Measurements from ENCODE around the gene PLCB1.
"Not testable (repeated sequence)": the region's sequence is repeated elsewhere in the genome, so short reads cannot be mapped to it uniquely, and the experiment has no call there.

PLCB1 gene

DNA sequence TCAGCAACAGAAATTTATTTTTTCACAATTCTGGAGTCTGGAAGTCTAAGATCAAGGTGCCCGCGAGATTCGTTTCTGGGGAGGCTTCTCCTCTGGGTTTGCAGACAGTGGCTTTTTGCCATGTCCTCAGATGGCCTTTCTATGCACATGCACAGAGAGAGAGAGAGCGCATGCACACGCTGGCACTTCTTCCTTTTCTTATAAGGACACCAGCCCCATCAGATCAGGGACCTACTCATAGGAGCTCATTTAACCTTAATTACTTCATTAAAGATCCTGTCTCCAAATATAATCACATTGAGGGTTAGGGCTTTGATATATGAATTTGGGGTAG lies 676.1 kb downstream of the PLCB1 start:
- no peak overlapping the region for H3K4me3 ChIP-seq (ENCODE audit: control insufficient read depth, low read depth, low read length)
- DNase-seq (ENCODE audit: low read depth): no peak
- TF ChIP-seq, protein P1, sequence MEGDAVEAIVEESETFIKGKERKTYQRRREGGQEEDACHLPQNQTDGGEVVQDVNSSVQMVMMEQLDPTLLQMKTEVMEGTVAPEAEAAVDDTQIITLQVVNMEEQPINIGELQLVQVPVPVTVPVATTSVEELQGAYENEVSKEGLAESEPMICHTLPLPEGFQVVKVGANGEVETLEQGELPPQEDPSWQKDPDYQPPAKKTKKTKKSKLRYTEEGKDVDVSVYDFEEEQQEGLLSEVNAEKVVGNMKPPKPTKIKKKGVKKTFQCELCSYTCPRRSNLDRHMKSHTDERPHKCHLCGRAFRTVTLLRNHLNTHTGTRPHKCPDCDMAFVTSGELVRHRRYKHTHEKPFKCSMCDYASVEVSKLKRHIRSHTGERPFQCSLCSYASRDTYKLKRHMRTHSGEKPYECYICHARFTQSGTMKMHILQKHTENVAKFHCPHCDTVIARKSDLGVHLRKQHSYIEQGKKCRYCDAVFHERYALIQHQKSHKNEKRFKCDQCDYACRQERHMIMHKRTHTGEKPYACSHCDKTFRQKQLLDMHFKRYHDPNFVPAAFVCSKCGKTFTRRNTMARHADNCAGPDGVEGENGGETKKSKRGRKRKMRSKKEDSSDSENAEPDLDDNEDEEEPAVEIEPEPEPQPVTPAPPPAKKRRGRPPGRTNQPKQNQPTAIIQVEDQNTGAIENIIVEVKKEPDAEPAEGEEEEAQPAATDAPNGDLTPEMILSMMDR (IDR thresholded peaks at IDR 0.05; ENCODE audit: control insufficient read depth, insufficient read depth, low read depth, low read length, missing control alignments): no peak

DNA sequence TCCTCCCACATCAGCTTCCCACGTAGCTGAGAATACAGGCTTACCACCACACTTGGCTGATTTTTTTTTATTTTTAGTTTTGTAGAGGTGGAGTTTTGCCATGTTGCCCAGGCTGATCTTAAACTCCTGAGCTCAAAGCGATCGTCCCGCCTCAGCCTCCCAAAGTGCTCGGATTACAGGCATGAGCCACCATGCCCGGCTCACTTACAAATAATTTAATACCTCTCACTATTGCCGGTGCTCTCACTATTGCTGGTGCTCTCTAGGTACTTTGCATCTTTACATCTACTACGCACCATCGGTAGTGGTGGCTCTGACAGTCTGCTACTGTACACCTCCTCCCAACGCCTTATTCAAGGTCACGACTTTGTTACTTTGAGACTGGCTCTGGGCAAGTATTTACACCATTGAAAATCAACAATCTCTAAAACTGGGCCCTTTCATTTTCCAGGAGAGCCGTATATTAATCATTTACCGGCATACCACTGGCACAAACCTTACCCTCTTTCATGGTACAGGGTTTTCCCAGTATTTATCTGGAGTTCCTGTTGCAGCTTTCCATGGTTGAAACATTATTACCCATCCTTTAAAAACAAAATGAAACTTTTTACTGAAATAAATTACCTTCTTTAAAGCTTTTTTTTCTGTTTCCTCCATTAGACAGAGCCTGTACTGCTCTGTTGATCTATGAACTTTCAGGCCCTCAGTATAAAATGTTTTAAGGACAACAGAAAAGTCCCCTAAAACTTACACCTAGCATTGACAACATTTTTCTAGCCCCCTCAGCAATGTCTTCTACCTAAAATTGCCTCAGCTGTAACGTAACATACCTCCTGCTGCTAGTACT lies 677.3 kb downstream of the PLCB1 start:
- TF ChIP-seq, protein P1 (IDR thresholded peaks at IDR 0.05; ENCODE audit: control insufficient read depth, insufficient read depth, low read depth, low read length, missing control alignments): no peak
- no peak overlapping the region for H3K4me3 ChIP-seq (ENCODE audit: control insufficient read depth, low read depth, low read length)
- DNase-seq (ENCODE audit: low read depth): no peak

DNA sequence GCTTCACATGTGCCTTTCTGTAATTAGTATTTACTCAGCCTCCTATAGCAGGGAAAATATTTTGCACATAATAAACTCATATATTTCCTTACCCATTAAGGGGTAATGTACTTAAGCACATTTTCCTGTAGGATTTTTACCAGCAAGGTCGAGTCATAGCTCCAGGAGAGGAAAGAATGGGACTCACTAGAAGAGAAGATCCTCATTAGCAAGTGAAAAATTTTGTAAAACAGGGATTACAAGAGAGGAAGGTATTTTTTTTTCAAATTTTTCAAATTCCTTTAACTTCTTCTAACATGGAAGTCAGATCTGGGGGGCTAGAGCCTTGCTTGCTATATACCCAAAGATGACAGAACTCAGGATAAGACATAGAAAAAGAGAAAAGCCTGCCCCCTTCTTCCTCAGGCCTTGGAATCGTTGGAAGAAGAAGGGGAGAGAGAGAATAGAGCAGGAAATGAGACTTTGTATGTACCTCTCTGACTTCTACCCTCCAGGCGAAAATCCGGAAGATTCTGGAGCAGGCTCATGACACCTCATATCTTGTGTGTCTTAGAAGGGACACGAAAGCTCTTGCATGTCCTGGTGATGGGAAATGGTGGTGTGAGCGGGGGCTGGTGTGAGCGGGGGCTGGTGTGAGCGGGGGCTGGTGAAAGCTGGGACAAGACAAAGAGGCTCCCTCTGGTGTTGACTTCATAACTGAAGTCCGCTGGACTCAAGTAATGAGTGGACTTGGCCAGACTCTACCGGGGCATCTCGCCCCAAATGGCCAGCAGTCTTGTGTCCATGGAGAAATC lies 679.9 kb downstream of the PLCB1 start:
- no peak overlapping the region for H3K4me3 ChIP-seq (ENCODE audit: control insufficient read depth, low read depth, low read length)
- TF ChIP-seq, protein P1 (IDR thresholded peaks at IDR 0.05; ENCODE audit: control insufficient read depth, insufficient read depth, low read depth, low read length, missing control alignments): no peak
- DNase-seq (ENCODE audit: low read depth): no peak

DNA sequence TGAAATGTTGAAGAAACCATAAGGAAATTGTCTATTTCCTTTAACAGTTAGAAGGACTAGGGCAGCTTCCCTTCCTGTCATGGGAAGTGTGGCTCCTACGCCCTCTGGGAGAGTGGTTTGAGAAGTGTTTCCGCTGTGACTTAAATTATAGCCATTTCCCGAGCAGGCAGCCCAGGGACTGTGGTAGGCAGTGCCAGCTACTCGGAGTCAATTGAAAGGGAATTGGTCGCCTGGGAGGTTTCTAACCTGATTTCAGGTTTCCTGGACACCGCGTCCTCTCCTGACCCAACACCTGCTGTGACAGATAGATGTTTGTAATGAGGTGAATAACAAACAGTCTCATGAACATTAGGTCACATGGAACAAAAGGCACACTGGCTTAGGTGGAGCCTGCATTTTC lies 680.8 kb downstream of the PLCB1 start:
- no peak for DNase-seq (ENCODE audit: low read depth)
- no peak overlapping the region for H3K4me3 ChIP-seq (ENCODE audit: control insufficient read depth, low read depth, low read length)
- TF ChIP-seq, protein P1 (IDR thresholded peaks at IDR 0.05; ENCODE audit: control insufficient read depth, insufficient read depth, low read depth, low read length, missing control alignments): no peak

DNA sequence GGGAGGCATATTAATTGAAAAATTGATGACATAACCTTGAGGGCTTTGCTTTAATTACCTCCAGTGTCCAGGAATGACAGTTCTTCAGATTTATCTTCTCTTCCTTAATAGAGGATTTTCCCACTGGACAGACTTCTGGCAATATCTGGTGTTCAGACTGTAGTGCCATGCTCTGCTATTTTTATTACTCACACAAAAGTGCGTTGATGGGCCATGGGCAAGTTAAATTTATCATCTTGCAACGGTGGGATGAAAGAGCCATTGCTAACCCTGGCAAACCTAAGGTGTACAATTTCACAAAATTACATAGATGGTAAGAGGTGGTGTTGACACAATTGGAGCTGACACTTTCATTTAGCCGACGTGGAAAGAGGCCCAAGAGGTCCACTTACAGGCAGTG lies 683.1 kb downstream of the PLCB1 start:
- DNase-seq (ENCODE audit: low read depth): no peak
- no peak overlapping the region for H3K4me3 ChIP-seq (ENCODE audit: control insufficient read depth, low read depth, low read length)
- TF ChIP-seq, protein P1 (IDR thresholded peaks at IDR 0.05; ENCODE audit: control insufficient read depth, insufficient read depth, low read depth, low read length, missing control alignments): no peak

DNA sequence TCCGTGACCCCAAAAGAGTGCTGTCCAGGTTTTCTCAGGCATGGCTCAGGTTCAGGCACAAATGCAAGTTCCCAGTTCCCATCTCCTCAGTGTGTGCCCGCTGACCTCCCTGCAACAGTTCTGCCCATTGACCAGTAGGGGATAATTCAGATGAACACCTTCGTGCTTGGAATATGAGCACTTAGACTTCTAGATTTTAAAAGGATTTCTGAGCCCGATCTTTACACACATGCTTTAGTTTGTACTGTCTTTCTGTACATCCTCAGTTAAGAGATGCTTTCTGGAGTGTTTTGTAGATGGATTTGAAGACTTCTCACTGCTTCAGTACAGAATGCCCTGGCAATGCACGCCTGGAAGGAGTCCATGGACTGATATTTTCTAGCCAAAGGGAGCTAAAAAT lies 697.2 kb downstream of the PLCB1 start:
- no peak overlapping the region for H3K4me3 ChIP-seq (ENCODE audit: control insufficient read depth, low read depth, low read length)
- DNase-seq (ENCODE audit: low read depth): no peak
- TF ChIP-seq, protein P1 (IDR thresholded peaks at IDR 0.05; ENCODE audit: control insufficient read depth, insufficient read depth, low read depth, low read length, missing control alignments): peak; percentile 34

DNA sequence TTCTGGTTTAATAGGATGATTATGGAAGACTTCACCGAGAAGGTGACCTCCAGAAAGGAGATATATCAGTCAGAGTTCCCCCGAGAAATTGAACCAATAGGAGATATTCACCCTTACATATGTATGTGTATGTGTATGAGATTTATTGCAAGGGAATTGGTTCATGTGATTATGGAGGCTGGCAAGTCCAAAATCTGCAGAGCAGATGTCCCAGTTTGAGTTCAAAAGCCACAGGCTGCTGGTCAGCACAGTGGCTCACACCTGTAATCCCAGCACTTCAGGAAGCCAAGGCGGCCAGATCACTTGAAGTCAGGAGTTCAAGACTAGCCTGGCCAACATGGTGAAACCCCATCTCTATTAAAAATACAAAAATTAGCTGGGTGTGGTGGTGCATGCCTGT lies 702.2 kb downstream of the PLCB1 start:
- not testable (repeated sequence) for DNase-seq (ENCODE audit: low read depth); H3K4me3 ChIP-seq (ENCODE audit: control insufficient read depth, low read depth, low read length)

Data from AG09309 (cell line).